ENCODE data around the gene TPM3. TPM values are rescaled to one million over a fixed set of nuclear protein-coding genes. Genes with fewer than 3 reads are reported as not detected.
"Not testable (repeated sequence)": the region's sequence is repeated elsewhere in the genome, so short reads cannot be mapped to it uniquely, and the experiment has no call there.

TPM3 gene
- total RNA-seq, 1 experiment from 2014 or later = 1,067 TPM

DNA sequence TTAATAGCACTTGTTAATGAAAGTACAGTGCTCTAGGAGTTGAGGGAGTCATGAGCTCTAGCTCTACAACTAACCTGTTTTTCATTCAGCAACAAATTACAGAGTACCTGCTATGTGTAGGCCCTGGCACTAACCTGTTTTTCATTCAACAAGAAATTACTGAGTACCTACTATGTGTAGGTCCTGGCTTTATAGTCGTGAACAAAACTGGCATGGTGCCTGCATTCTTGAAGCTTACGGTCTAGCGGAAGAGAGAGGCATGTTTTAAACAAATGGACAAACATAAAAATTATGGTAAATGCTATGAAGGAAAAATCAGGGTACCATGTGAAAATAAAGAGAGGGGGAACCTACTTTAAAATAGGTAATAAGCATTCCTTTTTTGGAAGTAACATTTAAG, 26.6 kb upstream of the TPM3 start:
- DNase-seq = no peak
- Histone ChIP-seq H3K27me3 (no peaks in the 10 kb centered on the region), H3K4me3 (peak overlapping the region; percentile 85; the same call in 1 of the 2 replicates), H3K36me3 (peaks cover 73% of the 10 kb centered on the region), H3K9me3 (peaks cover 3% of the 10 kb centered on the region; the same call in 1 of the 2 replicates)

DNA sequence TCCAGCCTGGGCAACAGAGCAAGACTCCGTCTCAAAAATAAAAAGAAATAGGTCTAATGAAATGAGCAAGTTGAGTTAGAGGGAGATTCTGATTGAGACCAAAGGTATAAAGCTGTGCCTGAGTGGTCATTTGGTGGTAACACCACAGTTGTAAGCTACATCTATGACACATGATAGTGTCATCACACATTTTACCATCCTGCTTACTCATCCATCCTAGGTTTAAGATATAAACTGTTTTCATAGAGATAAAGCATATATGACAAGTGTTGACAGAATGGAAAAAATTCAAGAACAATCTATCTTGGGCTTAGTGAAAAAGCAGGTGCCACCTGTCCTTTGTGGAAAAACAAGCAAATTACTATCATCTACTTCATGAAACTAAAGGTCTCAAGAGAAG, 21.4 kb upstream of the TPM3 start:
- Histone ChIP-seq H3K9me3 (no peaks in the 10 kb centered on the region), H3K36me3 (peaks cover 85% of the 10 kb centered on the region), H3K4me3 (no peak overlapping the region), H3K27me3 (no peaks in the 10 kb centered on the region)
- no peak for DNase-seq

DNA sequence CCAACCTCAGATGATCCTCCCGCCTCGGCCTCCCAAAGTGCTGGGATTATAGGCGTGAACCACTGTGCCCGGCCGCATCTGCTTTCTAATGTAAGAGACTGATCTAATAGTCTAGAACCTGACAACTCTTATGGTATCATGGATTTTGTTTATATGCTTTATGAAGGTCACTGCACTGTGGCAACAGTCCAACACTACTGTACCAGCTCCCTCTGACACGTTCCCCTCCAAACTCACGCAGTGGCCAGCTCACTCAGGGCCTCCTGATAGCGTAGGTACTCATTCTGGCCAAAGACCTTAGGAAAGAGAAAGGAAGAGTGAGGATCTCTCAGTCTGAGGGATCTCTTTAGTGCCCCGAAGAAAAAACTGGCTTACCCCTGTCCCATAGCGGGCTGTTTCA, 20.2 kb upstream of the TPM3 start:
- H3K9me3 ChIP-seq = no peaks in the 10 kb centered on the region
- H3K27me3 ChIP-seq = no peaks in the 10 kb centered on the region
- peaks cover 83% of the 10 kb centered on the region for H3K36me3 ChIP-seq
- DNase-seq = no peak
- H3K4me3 ChIP-seq = no peak overlapping the region

DNA sequence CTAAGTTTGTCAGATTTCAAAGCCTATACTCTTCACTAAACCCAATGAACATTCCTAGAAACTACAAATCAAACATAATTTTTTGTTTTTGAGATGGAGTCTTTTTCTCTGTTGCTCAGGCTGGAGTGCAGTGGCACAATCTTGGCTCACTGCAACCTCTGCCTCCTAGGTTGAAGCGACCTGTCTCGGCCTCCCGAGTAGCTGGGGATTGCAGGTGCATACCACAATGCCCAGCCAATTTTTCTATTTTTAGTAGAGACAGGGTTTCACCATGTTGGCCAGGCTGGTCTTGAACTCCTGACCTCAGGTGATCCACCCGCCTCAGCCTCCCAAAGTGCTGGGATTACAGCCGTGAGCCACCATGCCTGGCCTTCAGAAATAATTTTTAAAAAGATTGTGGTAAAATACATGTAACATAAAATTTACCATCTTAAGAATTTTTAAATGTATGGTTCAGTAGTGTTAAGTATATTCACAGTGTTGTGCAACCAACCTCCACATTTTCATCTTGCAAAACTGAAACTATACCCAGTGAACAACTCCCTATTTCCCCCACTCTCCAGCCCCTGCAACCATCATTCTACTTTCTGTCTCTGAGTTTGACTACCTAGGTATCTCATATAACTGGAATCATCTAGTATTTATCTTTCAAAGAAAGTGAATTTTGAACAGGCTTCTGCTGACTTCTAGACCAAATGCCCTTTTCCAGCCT, 16.9 kb upstream of the TPM3 start:
- Histone ChIP-seq H3K36me3 (peaks cover 73% of the 10 kb centered on the region), H3K4me3 (no peak overlapping the region), H3K9me3 (no peaks in the 10 kb centered on the region), H3K27me3 (no peaks in the 10 kb centered on the region)
- DNase-seq = no peak

DNA sequence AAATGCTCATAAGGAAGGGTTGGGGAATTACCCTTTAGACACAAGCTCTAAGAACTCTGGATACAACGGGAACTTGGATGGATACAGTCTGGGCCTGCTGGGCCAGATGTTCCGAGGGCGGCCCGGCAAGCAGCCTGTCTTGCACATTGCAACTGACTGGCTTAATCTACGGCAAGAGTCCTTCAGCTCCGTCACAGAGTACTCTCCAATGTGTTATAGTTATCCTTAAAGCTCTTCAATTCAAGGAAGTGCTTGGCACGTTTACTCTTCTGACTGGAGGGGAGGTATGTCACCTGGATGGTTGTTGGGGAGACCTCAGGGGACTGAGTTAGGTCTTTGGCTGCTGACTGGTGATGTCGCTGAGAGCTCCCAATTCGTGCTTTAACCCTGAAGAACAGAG, 15.4 kb upstream of the TPM3 start:
- Histone ChIP-seq H3K36me3 (peaks cover 57% of the 10 kb centered on the region), H3K4me3 (no peak overlapping the region), H3K27me3 (no peaks in the 10 kb centered on the region), H3K9me3 (no peaks in the 10 kb centered on the region)
- DNase-seq = no peak

DNA sequence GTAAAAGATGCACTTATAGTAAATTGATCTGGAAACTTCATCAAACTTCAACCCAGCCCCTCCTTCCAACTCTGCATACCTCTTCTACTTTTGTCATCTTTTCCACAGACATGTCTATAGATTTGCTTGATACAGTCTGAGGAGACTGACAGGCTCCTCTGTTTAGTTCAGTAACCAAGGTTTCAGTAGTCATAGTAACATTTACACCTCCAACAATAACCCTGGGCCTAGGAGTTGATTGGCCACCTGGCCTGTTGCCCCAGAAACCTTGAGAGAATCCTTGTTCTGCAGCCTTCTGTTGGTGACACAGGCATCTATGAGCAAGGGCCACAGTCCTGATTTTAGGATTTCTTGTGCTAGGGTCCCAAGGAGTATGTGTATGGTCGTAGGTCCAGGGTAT, 14.3 kb upstream of the TPM3 start, which contains the start of gene CFAP141:
Gene CFAP141 (minus strand): TSS at position 138 of the 400 bp plus-strand sequence. CDS start 26 bp downstream, at position 112.
- H3K27me3 ChIP-seq = no peaks in the 10 kb centered on the region
- H3K9me3 ChIP-seq = no peaks in the 10 kb centered on the region
- peaks cover 47% of the 10 kb centered on the region for H3K36me3 ChIP-seq
- no peak within 1 kb of the TSS for H3K4me3 ChIP-seq
- no peak for DNase-seq

DNA sequence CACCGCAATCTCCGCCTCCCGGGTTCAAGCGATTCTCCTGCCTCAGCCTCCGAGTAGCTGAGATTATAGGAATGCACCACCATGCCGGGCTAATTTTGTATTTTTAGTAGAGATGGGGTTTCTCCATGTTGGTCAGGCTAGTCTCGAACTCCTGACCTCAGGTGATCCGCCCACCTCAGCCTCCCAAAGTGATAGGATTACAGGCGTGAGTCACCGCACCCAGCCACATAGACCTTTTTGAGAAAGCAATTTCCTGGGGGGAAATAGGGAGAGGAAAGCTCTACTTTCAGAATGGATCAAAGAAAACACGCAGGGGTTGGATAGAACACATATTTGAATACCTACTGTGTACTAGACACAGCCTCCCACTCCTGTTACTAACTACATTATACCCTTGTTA, 13.9 kb upstream of the TPM3 start:
- H3K36me3 ChIP-seq = peaks cover 44% of the 10 kb centered on the region
- H3K27me3 ChIP-seq, H3K9me3 ChIP-seq, H3K4me3 ChIP-seq: not testable (repeated sequence)
- peak; percentile 10 for DNase-seq

DNA sequence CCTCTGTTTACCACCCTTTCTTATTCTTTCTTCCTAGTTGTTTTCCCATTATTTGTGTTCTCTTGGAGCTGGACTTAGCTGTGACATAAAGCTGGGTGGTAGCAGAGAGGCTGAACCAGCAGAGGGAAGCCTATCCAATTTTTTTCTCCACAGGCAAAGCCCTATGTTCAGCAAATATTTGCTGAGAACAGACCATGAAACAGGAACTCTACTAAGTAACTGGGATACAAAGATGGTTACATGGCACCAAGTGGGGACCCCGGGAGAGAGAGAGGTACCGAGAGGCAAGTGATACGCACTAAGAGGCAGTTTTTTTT, 7.6 kb upstream of the TPM3 start:
- H3K9me3 ChIP-seq = no peaks in the 10 kb centered on the region
- H3K27me3 ChIP-seq = no peaks in the 10 kb centered on the region
- no peak overlapping the region for H3K4me3 ChIP-seq
- H3K36me3 ChIP-seq = no peaks in the 10 kb centered on the region
- DNase-seq = no peak

DNA sequence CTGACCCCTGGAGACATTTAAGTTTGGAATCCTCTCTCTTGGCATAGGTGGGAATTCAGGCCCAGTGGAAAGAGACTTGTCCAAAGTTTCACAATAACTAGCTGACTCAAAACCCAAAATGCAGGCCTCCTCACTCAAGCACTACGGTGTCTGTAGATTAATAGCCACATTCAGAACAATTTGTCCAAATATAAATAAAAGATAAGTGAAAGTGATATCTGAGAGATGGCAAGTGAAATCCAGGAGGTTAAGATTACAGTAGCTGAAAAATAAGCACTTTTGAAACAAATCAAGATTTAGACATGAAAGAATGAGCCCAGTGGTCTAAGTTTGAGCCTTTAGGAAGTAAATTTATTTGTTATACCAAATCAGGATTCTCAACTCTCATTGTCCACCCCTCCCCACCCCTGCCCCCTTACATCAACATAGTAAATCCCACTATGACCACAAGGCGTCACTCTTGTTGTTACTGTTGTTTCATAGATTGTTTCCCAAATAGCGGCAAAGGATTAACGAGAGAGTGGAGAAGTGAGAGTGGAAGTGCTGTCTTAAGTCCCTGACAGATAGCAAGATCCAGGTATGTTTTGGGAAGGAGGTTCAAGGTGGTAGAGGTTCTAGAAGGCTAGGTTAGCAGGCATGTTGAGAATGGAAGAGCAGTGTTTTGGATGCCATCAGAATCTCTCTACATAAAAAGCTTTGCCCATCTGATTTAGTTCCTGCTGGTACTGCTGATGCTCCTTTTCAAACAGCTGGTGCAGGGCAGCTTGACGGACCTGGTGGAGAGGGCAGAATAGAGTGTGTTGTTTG, 7.1 kb upstream of the TPM3 start:
- Histone ChIP-seq H3K9me3 (no peaks in the 10 kb centered on the region), H3K4me3 (no peak overlapping the region), H3K27me3 (no peaks in the 10 kb centered on the region), H3K36me3 (no peaks in the 10 kb centered on the region)
- DNase-seq = peak; percentile 9

DNA sequence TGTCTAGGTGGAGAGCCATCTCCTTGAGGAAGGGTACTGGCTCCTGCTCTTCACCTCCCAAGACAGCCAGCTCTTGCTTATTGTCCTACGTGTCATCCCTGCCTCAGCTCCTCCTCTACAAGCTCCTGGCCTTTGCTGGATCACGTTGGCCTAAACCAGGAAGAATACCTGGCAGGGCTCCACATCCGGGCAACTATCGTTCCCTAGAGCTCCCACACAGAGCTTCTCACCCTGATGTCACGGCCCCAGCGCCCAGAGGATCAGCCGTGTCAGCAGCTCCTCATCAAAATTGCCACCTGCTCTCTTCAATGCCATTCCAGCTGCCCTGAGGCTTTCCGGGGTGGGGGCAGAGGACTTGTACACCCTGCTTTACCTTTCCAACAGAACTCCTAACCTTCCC, 1.9 kb upstream of the TPM3 start:
- DNase-seq = peak; percentile 77

DNA sequence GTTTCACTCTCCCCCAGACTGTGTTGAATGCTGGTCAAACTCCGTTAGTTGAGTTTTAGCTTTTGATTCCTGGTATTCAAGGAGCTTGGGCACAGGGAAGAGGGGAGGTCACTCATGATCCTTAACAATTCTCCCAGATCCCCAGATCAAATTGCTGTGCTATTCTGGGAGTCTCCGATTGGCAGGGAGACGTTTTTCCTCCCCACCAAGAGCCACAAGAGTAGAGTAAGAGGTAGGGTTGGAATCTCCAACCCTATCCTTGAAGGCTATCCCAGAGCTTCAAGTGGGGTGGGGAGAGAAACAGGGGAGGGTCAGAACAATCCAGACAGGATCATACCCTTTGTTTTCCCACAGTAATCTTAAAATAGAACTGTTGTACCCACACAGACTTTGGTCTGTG, 576 bp upstream of the TPM3 start:
- no peaks in the 10 kb centered on the region for H3K27me3 ChIP-seq

More for the DNA sequence above, 1.9 kb upstream of the TPM3 start:
- Histone ChIP-seq H3K27me3 (no peaks in the 10 kb centered on the region), H3K9me3 (no peaks in the 10 kb centered on the region), H3K4me3 (no peak overlapping the region), H3K36me3 (no peaks in the 10 kb centered on the region)

DNA sequence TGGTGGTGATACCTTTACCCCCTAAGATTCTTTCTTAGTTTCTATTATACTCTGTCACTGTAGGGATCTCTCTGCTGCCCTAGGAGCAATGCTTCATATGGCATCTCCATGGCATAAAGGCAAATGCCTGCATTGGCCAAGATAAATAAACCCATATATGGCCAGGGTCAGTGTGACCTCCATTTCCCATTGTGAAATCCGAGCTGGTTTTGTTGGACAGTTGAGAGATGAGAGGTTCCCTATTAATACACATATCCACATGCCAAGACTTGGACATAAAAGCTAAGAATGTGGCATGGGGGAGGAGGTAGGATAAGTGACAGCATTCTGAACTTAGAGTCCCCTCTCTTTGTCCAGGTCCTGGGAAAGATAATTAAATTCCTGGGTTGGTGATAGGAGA, 1.4 kb downstream of the TPM3 start:
- no peaks in the 10 kb centered on the region for H3K36me3 ChIP-seq
- H3K27me3 ChIP-seq = no peaks in the 10 kb centered on the region
- H3K9me3 ChIP-seq = no peaks in the 10 kb centered on the region
- DNase-seq = peak; percentile 35
- no peak overlapping the region for H3K4me3 ChIP-seq

More for the DNA sequence above, 576 bp upstream of the TPM3 start:
- no peaks in the 10 kb centered on the region for H3K36me3 ChIP-seq
- H3K9me3 ChIP-seq = no peaks in the 10 kb centered on the region
- no peak overlapping the region for H3K4me3 ChIP-seq
- DNase-seq = no peak

DNA sequence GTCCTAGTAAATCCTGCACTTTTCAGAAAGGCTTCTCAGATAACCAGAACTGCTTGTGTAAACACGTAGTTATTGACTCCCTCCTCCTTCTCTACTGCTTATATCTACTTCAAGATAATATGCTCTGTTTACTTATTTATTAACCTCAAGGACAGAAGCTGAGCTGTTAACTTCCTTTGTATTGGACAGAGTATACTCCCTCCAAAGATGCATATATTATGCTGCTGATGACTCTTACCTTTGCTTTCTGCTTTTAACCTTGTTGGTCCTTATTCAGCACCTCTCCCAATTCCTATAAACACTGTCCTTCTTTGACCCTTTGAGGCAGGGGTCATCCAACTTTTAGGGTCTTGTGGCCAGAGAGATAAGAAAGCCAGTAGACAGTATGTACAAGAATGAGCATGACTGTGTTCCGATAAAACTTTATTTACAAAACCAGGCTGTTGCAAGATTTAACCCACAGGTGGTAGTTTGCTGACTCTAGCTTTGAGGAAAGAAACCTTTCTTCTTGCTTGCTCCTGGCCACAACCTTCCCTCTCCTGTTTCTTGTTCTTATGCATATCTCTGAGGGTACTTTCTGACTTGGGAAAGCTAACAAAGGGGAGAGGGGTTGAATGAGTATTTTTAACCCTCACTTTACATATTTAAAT, 4.9 kb downstream of the TPM3 start:
- Histone ChIP-seq H3K36me3 (peaks cover 9% of the 10 kb centered on the region), H3K27me3 (no peaks in the 10 kb centered on the region), H3K9me3 (no peaks in the 10 kb centered on the region), H3K4me3 (no peak overlapping the region)
- no peak for DNase-seq

DNA sequence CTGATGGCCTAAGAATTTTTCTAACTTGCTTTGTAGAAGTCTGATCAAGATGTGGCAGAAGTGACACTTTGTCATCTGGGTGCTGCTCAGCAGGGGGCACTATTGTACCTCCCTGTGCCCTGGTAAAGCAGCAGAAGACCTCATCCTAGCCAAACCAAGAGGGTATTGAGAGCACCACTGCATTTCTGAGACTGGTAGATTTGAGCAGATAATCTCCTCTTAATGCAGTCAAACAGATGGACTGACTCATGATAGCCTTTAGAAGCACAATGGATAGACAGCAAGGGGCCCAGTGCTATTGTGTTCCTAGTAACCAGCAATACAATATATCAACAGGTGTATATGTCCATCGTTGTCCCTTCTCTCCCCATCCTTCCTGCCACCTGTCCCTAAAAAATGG, 5.7 kb downstream of the TPM3 start:
- Histone ChIP-seq H3K4me3 (no peak overlapping the region), H3K9me3 (no peaks in the 10 kb centered on the region), H3K36me3 (peaks cover 17% of the 10 kb centered on the region), H3K27me3 (no peaks in the 10 kb centered on the region)
- peak; percentile 26 for DNase-seq

DNA sequence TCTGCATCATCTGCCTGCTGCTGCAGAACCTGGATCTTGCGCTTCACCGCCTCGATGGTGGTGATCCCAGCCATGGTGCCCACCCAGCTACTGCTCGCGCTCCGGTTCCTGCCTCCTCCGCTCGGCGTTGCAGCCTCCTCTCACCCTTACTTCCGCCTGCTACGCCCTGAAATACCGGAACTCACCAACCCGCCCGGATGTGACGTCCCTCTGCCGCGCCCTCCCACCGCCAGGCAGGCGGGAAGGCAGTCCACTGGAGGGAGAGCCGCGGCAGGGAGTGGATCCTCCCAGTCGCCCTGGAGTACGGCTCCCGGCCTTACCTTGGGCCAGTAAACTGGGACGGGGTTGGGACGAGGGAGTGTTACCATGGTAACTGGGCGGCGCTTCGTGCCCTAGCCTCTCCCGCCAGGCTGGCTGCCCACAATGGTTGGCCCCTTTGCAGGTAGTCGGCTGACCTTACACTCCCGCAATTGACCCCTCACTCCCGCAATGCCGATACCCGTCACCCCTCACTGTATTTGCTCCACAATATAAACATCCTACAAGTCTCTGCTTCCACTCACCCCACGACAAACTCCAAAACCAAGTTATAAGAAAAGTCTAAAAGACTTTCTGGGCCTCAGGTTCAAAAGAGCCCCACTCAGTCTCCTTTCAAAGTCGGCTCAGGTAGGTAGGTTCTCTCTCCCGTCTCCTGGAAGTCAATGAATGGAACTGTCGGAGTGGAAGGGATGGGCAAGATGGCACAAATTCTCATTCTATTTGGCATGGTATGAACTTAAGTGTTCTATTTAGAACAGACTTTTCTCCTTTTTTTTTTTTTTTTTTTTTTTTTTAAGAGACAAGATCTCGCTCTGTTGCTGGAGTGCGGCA, 8.6 kb downstream of the TPM3 start:
- Histone ChIP-seq H3K27me3 (no peaks in the 10 kb centered on the region), H3K9me3 (no peaks in the 10 kb centered on the region), H3K4me3 (peak overlapping the region; percentile 99), H3K36me3 (peaks cover 42% of the 10 kb centered on the region)
- DNase-seq = peak; percentile 100

DNA sequence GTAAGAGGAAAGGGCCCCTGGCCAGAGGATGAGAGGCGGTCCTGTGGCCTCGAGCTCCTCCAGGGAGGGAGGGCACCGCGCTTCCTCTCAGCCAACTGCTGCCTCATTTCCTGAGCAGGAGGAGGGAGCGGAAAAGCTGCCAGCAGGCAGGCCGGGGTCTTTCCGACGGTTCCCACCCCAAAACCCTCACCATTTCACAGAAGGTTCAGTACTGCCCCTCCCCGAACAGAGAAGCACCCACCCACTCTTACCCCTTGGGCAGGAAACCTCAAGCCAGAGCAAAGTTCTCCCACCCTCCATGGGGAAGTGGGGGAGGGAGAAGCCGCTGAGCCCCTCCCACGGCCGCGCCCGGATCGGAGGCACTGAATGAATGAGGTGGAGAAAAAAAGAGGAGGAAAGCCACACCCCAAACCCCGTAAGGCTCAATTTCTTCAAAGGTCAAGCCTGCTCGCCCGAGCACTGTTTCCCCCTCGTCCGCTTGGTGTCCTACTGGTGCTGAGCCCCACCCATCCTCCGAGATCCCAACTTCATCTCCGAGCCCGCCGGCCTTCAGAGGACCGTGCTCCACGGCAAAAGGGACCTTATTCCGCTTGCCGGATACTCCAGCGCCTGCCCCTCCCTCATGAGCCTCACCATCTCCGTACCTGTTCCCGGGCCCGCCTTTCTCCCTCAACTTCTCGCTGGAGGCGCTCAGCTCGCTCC, 9.4 kb downstream of the TPM3 start:
- peak; percentile 90 for DNase-seq
- Histone ChIP-seq H3K9me3 (no peaks in the 10 kb centered on the region), H3K4me3 (peak overlapping the region; percentile 99), H3K27me3 (no peaks in the 10 kb centered on the region), H3K36me3 (peaks cover 50% of the 10 kb centered on the region)
